22Rv1 (cell line): Measurements from ENCODE around the gene SEMA6C.

Source experiments
- H3K27ac ChIP-seq: fragments of 450-650 bp; 2 replicates; pipeline ENCODE4 v1.5.1; 2017
- ZFX ChIP-seq: fragments of 450-650 bp; IDR thresholded peaks from 2 replicates; pipeline ENCODE4 v1.6.1; 2017; ENCODE audit warnings: antibody characterized with exemption, borderline replicate concordance
- TF ChIP-seq, protein P1 (sequence below): fragments of 450-650 bp; IDR thresholded peaks from 2 replicates; pipeline ENCODE4 v1.5.1; 2017; ENCODE audit warnings: mild to moderate bottlenecking

The SEMA6C gene

DNA sequence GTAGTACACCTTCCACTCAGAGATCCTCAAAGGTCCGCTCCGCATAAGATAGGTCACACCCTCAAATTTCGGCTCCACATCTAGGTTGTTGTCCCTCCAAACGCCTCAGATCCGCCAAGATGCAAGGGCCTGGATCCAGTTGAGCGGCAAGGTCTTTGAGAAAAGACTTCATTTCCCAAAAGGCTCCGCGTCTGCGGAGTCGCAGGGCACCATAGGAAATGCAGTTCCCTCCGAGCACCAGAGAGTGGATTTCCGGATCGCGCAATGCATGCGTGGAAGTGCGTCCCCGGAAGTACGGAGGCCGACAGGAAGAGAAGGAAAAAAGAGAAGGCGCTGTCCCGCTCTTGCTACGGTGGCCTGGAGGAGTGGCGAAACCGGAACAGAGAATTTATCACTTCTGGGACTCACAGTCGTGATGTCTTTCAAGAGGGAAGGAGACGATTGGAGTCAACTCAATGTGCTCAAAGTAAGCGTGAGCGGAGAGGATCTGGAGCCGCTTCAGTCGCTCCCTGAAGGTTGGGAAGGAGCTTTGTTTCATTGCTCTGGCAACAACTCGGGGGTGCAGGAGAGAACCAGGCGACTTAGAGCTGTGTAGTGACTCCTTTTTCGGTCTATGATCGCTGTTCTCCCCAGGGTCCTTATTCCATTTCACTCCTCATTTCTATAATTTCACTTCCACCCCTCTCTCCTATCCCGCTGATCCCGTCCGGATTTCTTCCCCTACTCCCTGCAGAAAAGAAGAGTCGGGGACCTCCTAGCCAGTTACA lies 19.5 kb upstream of the SEMA6C start, which contains the start of the genes LYSMD1 and SCNM1:
Gene LYSMD1, minus strand, starts transcription at position 165 of the 767 bp plus-strand sequence. CDS start 644 bp downstream, outside the sequence.
Gene SCNM1, plus strand, starts transcription at position 407 of the 767 bp plus-strand sequence. Its CDS starts 9 bp downstream, at position 416.
- TF ChIP-seq, protein P1, sequence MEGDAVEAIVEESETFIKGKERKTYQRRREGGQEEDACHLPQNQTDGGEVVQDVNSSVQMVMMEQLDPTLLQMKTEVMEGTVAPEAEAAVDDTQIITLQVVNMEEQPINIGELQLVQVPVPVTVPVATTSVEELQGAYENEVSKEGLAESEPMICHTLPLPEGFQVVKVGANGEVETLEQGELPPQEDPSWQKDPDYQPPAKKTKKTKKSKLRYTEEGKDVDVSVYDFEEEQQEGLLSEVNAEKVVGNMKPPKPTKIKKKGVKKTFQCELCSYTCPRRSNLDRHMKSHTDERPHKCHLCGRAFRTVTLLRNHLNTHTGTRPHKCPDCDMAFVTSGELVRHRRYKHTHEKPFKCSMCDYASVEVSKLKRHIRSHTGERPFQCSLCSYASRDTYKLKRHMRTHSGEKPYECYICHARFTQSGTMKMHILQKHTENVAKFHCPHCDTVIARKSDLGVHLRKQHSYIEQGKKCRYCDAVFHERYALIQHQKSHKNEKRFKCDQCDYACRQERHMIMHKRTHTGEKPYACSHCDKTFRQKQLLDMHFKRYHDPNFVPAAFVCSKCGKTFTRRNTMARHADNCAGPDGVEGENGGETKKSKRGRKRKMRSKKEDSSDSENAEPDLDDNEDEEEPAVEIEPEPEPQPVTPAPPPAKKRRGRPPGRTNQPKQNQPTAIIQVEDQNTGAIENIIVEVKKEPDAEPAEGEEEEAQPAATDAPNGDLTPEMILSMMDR = no peak
- 0 out of 2 replicates have a peak, but pooled peaks have one; percentile 74 for TF ChIP-seq ZFX

DNA sequence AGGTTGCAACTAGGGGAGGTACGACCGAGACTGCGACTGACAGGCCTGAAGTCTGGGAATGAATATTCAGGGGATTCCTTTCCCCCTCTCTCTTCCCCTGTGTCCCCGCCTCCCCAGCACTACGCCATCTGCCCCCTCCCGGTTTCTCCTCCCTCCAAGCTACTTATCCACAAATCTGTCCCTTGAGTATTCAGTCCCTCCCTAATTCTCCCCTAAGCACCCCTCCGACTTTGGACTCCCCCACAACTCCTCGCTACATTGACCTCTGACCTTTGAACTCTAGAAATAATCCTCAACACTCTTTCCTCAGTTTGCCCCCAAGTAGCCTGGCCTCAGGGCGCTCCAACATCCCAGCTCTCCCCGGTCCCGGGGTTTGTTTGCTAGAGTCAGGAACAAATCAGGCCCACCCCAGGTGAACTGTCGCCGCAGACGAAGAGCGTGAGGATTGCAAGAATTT lies 18.9 kb upstream of the SEMA6C start:
- TF ChIP-seq, protein P1 = no peak
- no peak; the same call in 1 of the 2 replicates for TF ChIP-seq ZFX
- H3K27ac ChIP-seq = peak overlapping the region; percentile 68

More for the DNA sequence above, 19.5 kb upstream of the SEMA6C start, which contains the start of the genes LYSMD1 and SCNM1:
- H3K27ac ChIP-seq = peak within 1 kb of the TSS; percentile 68

DNA sequence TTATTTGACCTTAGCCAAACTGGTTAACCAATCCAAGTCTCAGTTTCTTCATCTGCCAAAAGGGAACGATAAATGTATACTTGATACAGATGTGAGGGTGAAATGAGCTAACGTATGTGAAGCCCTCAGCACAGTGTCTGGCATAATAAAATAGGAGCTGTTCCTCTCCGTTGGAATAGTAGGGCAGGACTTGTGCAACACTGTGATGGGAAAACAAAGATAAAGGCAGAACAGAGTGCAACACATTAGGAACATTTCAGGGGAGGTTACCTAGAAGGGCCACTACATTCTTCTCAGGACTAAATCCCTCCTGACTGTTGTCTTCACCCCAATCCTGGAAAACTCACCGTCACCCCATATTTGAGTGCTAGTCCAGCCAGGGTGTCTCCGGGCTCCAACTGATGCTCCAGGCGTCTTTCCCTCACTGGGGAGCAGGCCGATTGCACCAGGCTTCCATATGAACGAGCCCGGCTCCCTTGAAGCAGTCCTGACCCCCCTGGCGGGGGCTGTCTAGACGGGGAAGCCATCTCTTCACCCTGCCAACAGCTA lies 18.4 kb upstream of the SEMA6C start:
- H3K27ac ChIP-seq = peak overlapping the region; percentile 68
- TF ChIP-seq ZFX = no peak
- TF ChIP-seq, protein P1 = no peak

DNA sequence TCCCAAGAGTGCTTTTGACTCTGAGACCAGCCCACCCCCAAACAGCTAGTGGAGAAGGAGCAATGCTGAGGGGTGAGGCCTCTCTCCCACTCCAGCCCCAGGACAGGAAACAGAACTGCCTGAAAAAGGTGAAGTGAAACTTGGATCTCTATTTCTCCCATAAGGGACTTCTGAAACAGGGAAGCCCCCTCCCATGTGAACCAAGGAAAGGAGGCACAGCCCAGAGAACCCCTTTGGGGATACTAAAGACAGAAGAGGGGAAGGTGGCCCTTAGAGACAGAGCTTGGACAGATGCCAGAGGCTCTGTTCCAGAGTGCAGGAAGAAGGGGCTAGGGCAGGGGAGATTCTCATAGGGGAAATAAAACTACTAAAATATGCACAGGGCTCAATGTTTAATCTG lies 12.9 kb upstream of the SEMA6C start:
- TF ChIP-seq ZFX = no peak
- TF ChIP-seq, protein P1 = no peak
- 0 out of 2 replicates have a peak overlapping the region, but pooled peaks have one; percentile 2 for H3K27ac ChIP-seq

DNA sequence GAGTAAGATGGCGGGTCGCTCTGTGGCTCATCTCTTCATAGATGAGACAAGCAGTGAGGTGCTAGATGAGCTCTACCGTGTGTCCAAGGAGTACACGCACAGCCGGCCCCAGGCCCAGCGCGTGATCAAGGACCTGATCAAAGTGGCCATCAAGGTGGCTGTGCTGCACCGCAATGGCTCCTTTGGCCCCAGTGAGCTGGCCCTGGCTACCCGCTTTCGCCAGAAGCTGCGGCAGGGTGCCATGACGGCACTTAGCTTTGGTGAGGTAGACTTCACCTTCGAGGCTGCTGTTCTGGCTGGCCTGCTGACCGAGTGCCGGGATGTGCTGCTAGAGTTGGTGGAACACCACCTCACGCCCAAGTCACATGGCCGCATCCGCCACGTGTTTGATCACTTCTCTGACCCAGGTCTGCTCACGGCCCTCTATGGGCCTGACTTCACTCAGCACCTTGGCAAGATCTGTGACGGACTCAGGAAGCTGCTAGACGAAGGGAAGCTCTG lies 12.4 kb upstream of the SEMA6C start:
- no peak overlapping the region for H3K27ac ChIP-seq
- TF ChIP-seq, protein P1 = no peak
- no peak for TF ChIP-seq ZFX

DNA sequence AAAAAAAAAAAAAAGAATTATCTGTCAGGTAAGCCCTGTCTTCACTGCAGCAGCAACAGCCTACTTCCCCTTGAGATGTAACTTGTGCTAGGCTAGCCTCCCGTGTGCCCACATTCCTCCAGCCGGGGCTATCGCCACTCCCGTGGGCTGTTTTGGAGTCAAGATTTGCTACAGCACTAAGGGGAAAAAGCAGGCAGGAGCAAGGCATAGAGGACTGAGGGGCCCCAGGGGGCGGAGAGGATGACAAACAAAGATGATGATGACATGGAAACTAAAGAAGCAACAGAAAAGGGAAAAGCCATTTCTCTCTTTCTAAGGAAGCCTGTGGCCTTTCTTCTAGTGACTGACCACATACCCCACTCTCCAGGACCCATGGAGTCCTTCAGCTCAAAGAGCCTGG lies 11.9 kb upstream of the SEMA6C start:
- no peak overlapping the region for H3K27ac ChIP-seq
- TF ChIP-seq ZFX = no peak
- TF ChIP-seq, protein P1 = no peak
